A549 (cell line): ENCODE measurements around the gene SFI1. TPM values are rescaled to one million over a fixed set of nuclear protein-coding genes. Genes with fewer than 3 reads are reported as not detected.
A peak's percentile ranks its signal among the peaks of the same experiment; 100 is the strongest.

ENCODE experiments used
- ATAC-seq, 2 experiments: fragments of 200-7000 bp in 1 of 2; fragments of >200 bp in 1 of 2; cut with Nextera tagmentation in 1 of 2; cut with Tn5 transposase in 1 of 2; 3 replicates each; pipeline versions ENCODE4 v1.8.0 to v1.9.1; 2018 to 2020; ENCODE audit warnings: mild to moderate bottlenecking in 1 of 2, moderate library complexity in 1 of 2
- CTCF ChIA-PET: fragments of 300-600 bp; sonication (Branson Sonifier 250); formaldehyde crosslinking; extraction: SDS; loops from one replicate; lab custom pipeline; 2021; ENCODE audit warnings: antibody characterized with exemption, inconsistent platforms; lab: Yijun Ruan, JAX
- POLR2A ChIA-PET: fragments of 350-600 bp; formaldehyde crosslinking; extraction: SDS; loops from one replicate; lab custom pipeline; 2021; ENCODE audit warnings: antibody characterized with exemption, inconsistent platforms; lab: Yijun Ruan, JAX
- DNase-seq, 2 experiments: peaks; one replicate each; pipeline versions ENCODE4 v3.0.0 to v3.0.0-alpha.2; 2011 to 2016; ENCODE audit warnings: low read depth in 1 of 2, low spot score in 1 of 2
- FAIRE-seq: peaks from 2 replicates; lab custom pipeline; 2011; peaks lifted over from hg19 to GRCh38; lab: Jason Lieb, UNC
- H3K27ac ChIP-seq, 2 experiments: fragments of >200 bp; sonication (Bioruptor Twin); formaldehyde crosslinking; 3 replicates each; pipeline ENCODE4 v1.5.1; 2016 to 2017
- H3K4me1 ChIP-seq: fragments of >200 bp; sonication (Bioruptor Twin); formaldehyde crosslinking; 3 replicates; pipeline ENCODE4 v1.6.1; 2016
- H3K4me2 ChIP-seq: fragments of >200 bp; sonication (Bioruptor Twin); formaldehyde crosslinking; 3 replicates; pipeline ENCODE4 v1.6.1; 2016
- H3K4me3 ChIP-seq: fragments of >200 bp; sonication (Bioruptor Twin); formaldehyde crosslinking; 3 replicates; pipeline ENCODE4 v1.5.1; 2016
- H3K9me3 ChIP-seq: fragments of >200 bp; sonication (Bioruptor Twin); formaldehyde crosslinking; 3 replicates; pipeline ENCODE4 v1.6.1; 2016
- ATOH8 ChIP-seq: fragments of 250-450 bp; sonication (Bioruptor Pico); IDR thresholded peaks from 2 replicates; pipeline ENCODE4 v1.5.0; 2020; ENCODE audit warnings: low read depth, mild to moderate bottlenecking, moderate library complexity
- BHLHE40 ChIP-seq: IDR thresholded peaks from 2 replicates; pipeline ENCODE4 v1.6.1; 2012; ENCODE audit warnings: low read depth, low read length, inconsistent platforms
- CBX2 ChIP-seq: fragments of 200-600 bp; sonication (generic); IDR thresholded peaks from 2 replicates; pipeline ENCODE4 v1.6.1; 2016; ENCODE audit warnings: low read depth, mild to moderate bottlenecking, borderline replicate concordance
- CBX8 ChIP-seq: fragments of 200-600 bp; sonication (generic); IDR thresholded peaks from 2 replicates; pipeline ENCODE4 v1.6.1; 2016
- CTCF ChIP-seq: fragments of >200 bp; sonication (Bioruptor Twin); formaldehyde crosslinking; IDR thresholded peaks from 3 replicates; pipeline ENCODE4 v1.5.1; 2016
- EHF ChIP-seq: fragments of 250-450 bp; sonication (Bioruptor Pico); IDR thresholded peaks from 2 replicates; pipeline ENCODE4 v1.5.0; 2020; ENCODE audit warnings: mild to moderate bottlenecking
- EHMT2 ChIP-seq: fragments of 200-600 bp; sonication (generic); IDR thresholded peaks from 2 replicates; pipeline ENCODE4 v1.6.1; 2016; ENCODE audit warnings: antibody characterized with exemption, low read depth, mild to moderate bottlenecking, moderate library complexity
- ELK1 ChIP-seq: fragments of 150-350 bp; IDR thresholded peaks from 2 replicates; pipeline ENCODE4 v1.6.1; 2014; ENCODE audit warnings: low read depth, mild to moderate bottlenecking, low read length
- FOSB ChIP-seq: fragments of 250-450 bp; sonication (Bioruptor Pico); IDR thresholded peaks from 2 replicates; pipeline ENCODE4 v1.5.0; 2020; ENCODE audit warnings: mild to moderate bottlenecking, moderate library complexity
- FOSL2 ChIP-seq, 2 experiments: fragments of 450-650 bp in 1 of 2; fragments of >200 bp in 1 of 2; sonication (Bioruptor Twin) in 1 of 2; formaldehyde crosslinking; IDR thresholded peaks; 2 replicates each; pipeline versions ENCODE4 v1.5.0 to v1.6.1; 2016 to 2020; ENCODE audit warnings: mild to moderate bottlenecking in 1 of 2, moderate library complexity in 1 of 2
- GATA3 ChIP-seq: IDR thresholded peaks from 2 replicates; pipeline ENCODE4 v1.6.1; 2012; ENCODE audit warnings: borderline replicate concordance
- HEYL ChIP-seq: fragments of 250-450 bp; sonication (Bioruptor Pico); IDR thresholded peaks from 2 replicates; pipeline ENCODE4 v1.8.0; 2021; ENCODE audit warnings: mild to moderate bottlenecking, moderate library complexity
- HOXB13 ChIP-seq: fragments of 250-450 bp; sonication (Bioruptor Pico); IDR thresholded peaks from 2 replicates; pipeline ENCODE4 v1.5.0; 2020; ENCODE audit warnings: low read depth, mild to moderate bottlenecking, moderate library complexity
- HOXB5 ChIP-seq: fragments of 250-450 bp; sonication (Bioruptor Pico); IDR thresholded peaks from 2 replicates; pipeline ENCODE4 v1.5.0; 2020; ENCODE audit warnings: mild to moderate bottlenecking, moderate library complexity
- JUNB ChIP-seq: fragments of >200 bp; sonication (Bioruptor Twin); formaldehyde crosslinking; IDR thresholded peaks from 2 replicates; pipeline ENCODE4 v1.6.1; 2016
- KDM1A ChIP-seq: fragments of 200-600 bp; sonication (generic); IDR thresholded peaks from 2 replicates; pipeline ENCODE4 v1.6.1; 2016; ENCODE audit warnings: low read depth, mild to moderate bottlenecking
- MAX ChIP-seq: IDR thresholded peaks from 2 replicates; pipeline ENCODE4 v1.6.1; 2012
- MAZ ChIP-seq: fragments of 150-350 bp; IDR thresholded peaks from 2 replicates; pipeline ENCODE4 v1.6.1; 2014; ENCODE audit warnings: antibody characterized with exemption, low read depth, low read length, borderline replicate concordance
- NFE2L2 ChIP-seq: fragments of 150-350 bp; conservative IDR thresholded peaks from 2 replicates; pipeline ENCODE4 v1.6.1; 2014; ENCODE audit warnings: low read length
- NPAS2 ChIP-seq: fragments of 250-450 bp; sonication (Bioruptor Pico); IDR thresholded peaks from 2 replicates; pipeline ENCODE4 v1.8.0; 2022; ENCODE audit warnings: mild to moderate bottlenecking, moderate library complexity, borderline replicate concordance
- PBX3 ChIP-seq: IDR thresholded peaks from 2 replicates; pipeline ENCODE4 v1.6.1; 2012
- RAD21 ChIP-seq, 2 experiments: fragments of >200 bp in 1 of 2; sonication (Bioruptor Twin) in 1 of 2; formaldehyde crosslinking in 1 of 2; IDR thresholded peaks in 1 of 2; conservative IDR thresholded peaks in 1 of 2; 2 replicates in 1 of 2; 3 replicates in 1 of 2; pipeline ENCODE4 v1.6.1; 2012 to 2018; ENCODE audit warnings: inconsistent platforms in 1 of 2
- RARB ChIP-seq: fragments of 250-450 bp; sonication (Bioruptor Pico); IDR thresholded peaks from 2 replicates; pipeline ENCODE4 v1.8.0; 2021; ENCODE audit warnings: mild to moderate bottlenecking, moderate library complexity
- RCOR1 ChIP-seq: fragments of 150-350 bp; IDR thresholded peaks from 2 replicates; pipeline ENCODE4 v1.6.1; 2014; ENCODE audit warnings: antibody characterized with exemption, low read length, low read depth
- RFX5 ChIP-seq: fragments of 450-650 bp; IDR thresholded peaks from 2 replicates; pipeline ENCODE4 v1.7.1; 2014; ENCODE audit warnings: antibody characterized with exemption, mild to moderate bottlenecking, moderate library complexity
- SMC3 ChIP-seq: fragments of >200 bp; sonication (Bioruptor Twin); formaldehyde crosslinking; IDR thresholded peaks from 3 replicates; pipeline ENCODE4 v1.6.1; 2018; ENCODE audit warnings: inconsistent platforms
- SREBF2 ChIP-seq: fragments of 450-650 bp; IDR thresholded peaks from 2 replicates; pipeline ENCODE4 v1.6.1; 2014; ENCODE audit warnings: mild to moderate bottlenecking, moderate library complexity
- TFCP2L1 ChIP-seq: fragments of 250-450 bp; sonication (Bioruptor Pico); IDR thresholded peaks from 2 replicates; pipeline ENCODE4 v1.5.0; 2021; ENCODE audit warnings: mild to moderate bottlenecking
- TP53 ChIP-seq: fragments of 250-450 bp; sonication (Bioruptor Pico); IDR thresholded peaks from 2 replicates; pipeline ENCODE4 v1.5.0; 2021; ENCODE audit warnings: mild to moderate bottlenecking, moderate library complexity
- USF2 ChIP-seq: fragments of 450-650 bp; IDR thresholded peaks from 2 replicates; pipeline ENCODE4 v1.6.1; 2014; ENCODE audit warnings: antibody characterized with exemption
- ZC3H11A ChIP-seq: fragments of 450-650 bp; IDR thresholded peaks from 2 replicates; pipeline ENCODE4 v1.6.1; 2014; ENCODE audit warnings: antibody characterized with exemption, mild to moderate bottlenecking
- ZFP36 ChIP-seq: fragments of 450-650 bp; IDR thresholded peaks from 2 replicates; pipeline ENCODE4 v1.6.1; 2014; ENCODE audit warnings: borderline replicate concordance; ENCODE audit not compliant: partially characterized antibody
- ZNF302 ChIP-seq: fragments of 250-450 bp; sonication (Bioruptor Pico); IDR thresholded peaks from 2 replicates; pipeline ENCODE4 v1.9.0; 2021; ENCODE audit warnings: inconsistent platforms, mild to moderate bottlenecking, moderate library complexity
- ZSCAN20 ChIP-seq: fragments of 250-450 bp; sonication (Bioruptor Pico); IDR thresholded peaks from 2 replicates; pipeline ENCODE4 v1.8.0; 2022; ENCODE audit warnings: mild to moderate bottlenecking, moderate library complexity
- WGBS: methylation state at CpG from one replicate; pipeline ENCODE4 v1.1.6; 2017; ENCODE audit errors: missing lambda C conversion rate; 5-methylcytosine and 5-hydroxymethylcytosine counted together
- polyA plus RNA-seq, 4 experiments: library from polyadenylated mRNA; depleted of rRNA in 3 of 4; stranded (reverse); fragments of >200 nt; fragmentation: RNase III in 1 of 4; extraction: RNeasy Plus Mini Kit Qiagen cat#74134 plus additional on column Dnase treatment in 1 of 4; gene quantifications; 2 replicates in 3 of 4; 3 replicates in 1 of 4; pipeline ENCODE4 v1.2.3, GENCODE V29; 2011 to 2017

SFI1 gene
- polyA plus RNA-seq, 2 of the 4 experiments (the other 2 are of a cell fraction) = 6.8 to 17.9 TPM

- Histone ChIP-seq H3K4me3 (no peak overlapping the region), H3K9me3 (no peaks in the 10 kb centered on the region), H3K4me2 (peak overlapping the region; percentile 44), H3K27ac (peak overlapping the region in 1 of 2 experiments; percentile 76; a peak in 3 of 6 replicates), H3K4me1 (peaks cover 35% of the 10 kb centered on the region)
- WGBS = 23% methylated on average over 6 of the region's 6 CpGs
- CTCF ChIA-PET = no interaction called here
- ATAC-seq = peak; percentile 52 to 59
- POLR2A ChIA-PET = no interaction called here
- peak; percentile 34 to 59 for DNase-seq
- no peak for FAIRE-seq
- TF ChIP-seq CBX2 (no peak), HOXB5 (no peak), ZFP36 (no peak), SREBF2 (no peak), TP53 (CRISPR knock-in tag) (no peak), RAD21 (conservative IDR thresholded peaks at IDR 0.05 in 1 of 2, IDR thresholded peaks at IDR 0.05 in 1 of 2) (no peak), FOSB (CRISPR knock-in tag) (no peak), RCOR1 (no peak), PBX3 (no peak), ATOH8 (no peak), FOSL2 (IDR thresholded peaks at IDR 0.05) (no peak), FOSL2 (CRISPR knock-in tag; IDR thresholded peaks at IDR 0.05) (peak; percentile 44), NFE2L2 (no peak), KDM1A (no peak), EHMT2 (no peak), ELK1 (no peak), TFCP2L1 (CRISPR knock-in tag) (no peak), SMC3 (no peak), NPAS2 (no peak), CBX8 (no peak), RFX5 (no peak), MAX (peak; percentile 34; the same call in 1 of the 2 replicates), MAZ (no peak), JUNB (peak; percentile 22; the same call in 1 of the 2 replicates), ZSCAN20 (CRISPR knock-in tag) (no peak), ZNF302 (CRISPR knock-in tag) (no peak), EHF (no peak), GATA3 (peak; percentile 42; the same call in 1 of the 2 replicates), USF2 (peak; percentile 24; the same call in 1 of the 2 replicates), RARB (CRISPR knock-in tag) (no peak), BHLHE40 (no peak), HEYL (CRISPR knock-in tag) (no peak), ZC3H11A (no peak), CTCF (no peak), HOXB13 (CRISPR knock-in tag) (no peak)
These were observed 150.1 kb downstream of the SFI1 start for GRCh38 chr22:31646186-31647019.
